ENCODE results near the gene MAML3.

MAML3 gene

GRCh38 chr4:139913398-139913990 lies 240.5 kb downstream of the MAML3 start:
- no peak for DNase-seq

- DNase-seq: no peak
These were observed 241.5 kb downstream of the MAML3 start for GRCh38 chr4:139912445-139912844.

GRCh38 chr4:139910106-139910505 lies 243.9 kb downstream of the MAML3 start:
- DNase-seq: no peak

- DNase-seq: no peak
These were observed 245.1 kb downstream of the MAML3 start for GRCh38 chr4:139908636-139909437.

GRCh38 chr4:139907001-139907809 lies 246.8 kb downstream of the MAML3 start:
- no peak for DNase-seq

- no peak for DNase-seq
These were observed 248.5 kb downstream of the MAML3 start for GRCh38 chr4:139905489-139905888.

- no peak for DNase-seq
These were observed 249.6 kb downstream of the MAML3 start for GRCh38 chr4:139904406-139904805.

- DNase-seq: no peak
These were observed 250.1 kb downstream of the MAML3 start for GRCh38 chr4:139903845-139904244.

- DNase-seq: no peak
These were observed 251.4 kb downstream of the MAML3 start for GRCh38 chr4:139902321-139903320.

GRCh38 chr4:139901531-139902320 lies 252.3 kb downstream of the MAML3 start:
- DNase-seq: no peak

GRCh38 chr4:139900964-139901376 lies 253.0 kb downstream of the MAML3 start:
- DNase-seq: no peak

- no peak for DNase-seq
These were observed 254.6 kb downstream of the MAML3 start for GRCh38 chr4:139899346-139899745.

- no peak for DNase-seq
These were observed 255.7 kb downstream of the MAML3 start for GRCh38 chr4:139898293-139898692.

GRCh38 chr4:139896091-139896604 lies 257.8 kb downstream of the MAML3 start:
- no peak for DNase-seq

GRCh38 chr4:139893801-139894200 lies 260.2 kb downstream of the MAML3 start:
- no peak for DNase-seq

GRCh38 chr4:139892973-139893736 lies 260.8 kb downstream of the MAML3 start:
- DNase-seq: no peak

GRCh38 chr4:139890816-139891215 lies 263.2 kb downstream of the MAML3 start:
- no peak for DNase-seq

GRCh38 chr4:139889901-139890300 lies 264.1 kb downstream of the MAML3 start:
- DNase-seq: no peak

GRCh38 chr4:139889264-139889663 lies 264.7 kb downstream of the MAML3 start:
- no peak for DNase-seq

GRCh38 chr4:139887962-139888735 lies 265.8 kb downstream of the MAML3 start:
- no peak for DNase-seq
